ENCODE data around the gene RSRC2. TPM values are rescaled to one million over a fixed set of nuclear protein-coding genes. Genes with fewer than 3 reads are reported as not detected.

The RSRC2 gene
- total RNA-seq, 1 donor from 2014 or later = 101 TPM

GRCh38 chr12:122537021-122537420, 10.3 kb upstream of the RSRC2 start:
- Mint-ChIP-seq H3K27ac (no peak overlapping the region), H3K4me1 (ENCODE audit: low read depth) (peaks cover 6% of the 10 kb centered on the region), H3K4me3 (no peak overlapping the region), H3K9me3 (no peaks in the 10 kb centered on the region), H3K36me3 (ENCODE audit: low read depth) (peaks cover 24% of the 10 kb centered on the region), H3K27me3 (ENCODE audit: insufficient read depth) (no peaks in the 10 kb centered on the region)
- intact Hi-C loops (cut with micrococcal nuclease) = no loop called here
- DNase-seq (ENCODE audit: low spot score) = no peak

GRCh38 chr12:122533856-122534255, 7.1 kb upstream of the RSRC2 start:
- peaks cover 17% of the 10 kb centered on the region for H3K4me1 Mint-ChIP-seq (ENCODE audit: low read depth)
- H3K27me3 Mint-ChIP-seq (ENCODE audit: insufficient read depth) = no peaks in the 10 kb centered on the region
- intact Hi-C loops (cut with micrococcal nuclease) = no loop called here
- no peak overlapping the region for H3K27ac Mint-ChIP-seq
- no peak for DNase-seq (ENCODE audit: low spot score)
- H3K36me3 Mint-ChIP-seq (ENCODE audit: low read depth) = peaks cover 30% of the 10 kb centered on the region
- no peaks in the 10 kb centered on the region for H3K9me3 Mint-ChIP-seq
- H3K4me3 Mint-ChIP-seq = no peak overlapping the region

GRCh38 chr12:122528992-122529391, 2.3 kb upstream of the RSRC2 start:
- H3K9me3 Mint-ChIP-seq = no peaks in the 10 kb centered on the region
- H3K27me3 Mint-ChIP-seq (ENCODE audit: insufficient read depth) = no peaks in the 10 kb centered on the region
- H3K36me3 Mint-ChIP-seq (ENCODE audit: low read depth) = peaks cover 32% of the 10 kb centered on the region
- intact Hi-C loops (cut with micrococcal nuclease) = loop anchor here (5.0 to 10.0 kb wide), 4 partner anchors 203 to 1844 kb away; partner anchors contain the start of genes HCAR1, MLEC, MPHOSPH9 and MTRFR
- DNase-seq (ENCODE audit: low spot score) = no peak
- H3K4me3 Mint-ChIP-seq = no peak overlapping the region
- peaks cover 31% of the 10 kb centered on the region for H3K4me1 Mint-ChIP-seq (ENCODE audit: low read depth)
- no peak overlapping the region for H3K27ac Mint-ChIP-seq

- Mint-ChIP-seq H3K36me3 (ENCODE audit: low read depth) (peaks cover 30% of the 10 kb centered on the region), H3K27me3 (ENCODE audit: insufficient read depth) (no peaks in the 10 kb centered on the region), H3K4me1 (ENCODE audit: low read depth) (peaks cover 35% of the 10 kb centered on the region), H3K27ac (no peak overlapping the region), H3K4me3 (no peak overlapping the region), H3K9me3 (no peaks in the 10 kb centered on the region)
- no peak for DNase-seq (ENCODE audit: low spot score)
- intact Hi-C loops (cut with micrococcal nuclease) = loop anchor here (5.0 to 10.0 kb wide), 4 partner anchors 204 to 1844 kb away; partner anchors contain the start of genes HCAR1, MLEC, MPHOSPH9 and MTRFR
These were observed 1.8 kb upstream of the RSRC2 start for GRCh38 chr12:122528582-122528981.

- peak; percentile 23 for DNase-seq (ENCODE audit: low spot score)
- Mint-ChIP-seq H3K27ac (no peak overlapping the region), H3K4me1 (ENCODE audit: low read depth) (peaks cover 37% of the 10 kb centered on the region), H3K36me3 (ENCODE audit: low read depth) (peaks cover 28% of the 10 kb centered on the region), H3K4me3 (no peak overlapping the region), H3K9me3 (no peaks in the 10 kb centered on the region), H3K27me3 (ENCODE audit: insufficient read depth) (no peaks in the 10 kb centered on the region)
- intact Hi-C loops (cut with micrococcal nuclease) = loop anchor here (1.0 to 10.0 kb wide), 11 partner anchors 26 to 1843 kb away; partner anchors contain the start of genes ABCB9, DENR, DIABLO and HCAR1
These were observed 775 bp upstream of the RSRC2 start for GRCh38 chr12:122527478-122527944.

- H3K27ac Mint-ChIP-seq = peak overlapping the region; percentile 35
- peaks cover 43% of the 10 kb centered on the region for H3K36me3 Mint-ChIP-seq (ENCODE audit: low read depth)
- H3K4me1 Mint-ChIP-seq (ENCODE audit: low read depth) = peaks cover 57% of the 10 kb centered on the region
- no peak for DNase-seq (ENCODE audit: low spot score)
- intact Hi-C loops (cut with micrococcal nuclease) = loop anchor here (10.0 kb wide), 2 partner anchors 711 to 1839 kb away; partner anchors contain the start of genes MLEC, MPHOSPH9 and MTRFR
- H3K9me3 Mint-ChIP-seq = no peaks in the 10 kb centered on the region
- peak overlapping the region; percentile 94 for H3K4me3 Mint-ChIP-seq
- no peaks in the 10 kb centered on the region for H3K27me3 Mint-ChIP-seq (ENCODE audit: insufficient read depth)
These were observed 2.7 kb downstream of the RSRC2 start for GRCh38 chr12:122523846-122524718.

- Mint-ChIP-seq H3K27ac (peak overlapping the region; percentile 15), H3K9me3 (no peaks in the 10 kb centered on the region), H3K4me1 (ENCODE audit: low read depth) (peaks cover 64% of the 10 kb centered on the region), H3K4me3 (peak overlapping the region; percentile 94), H3K36me3 (ENCODE audit: low read depth) (peaks cover 51% of the 10 kb centered on the region), H3K27me3 (ENCODE audit: insufficient read depth) (no peaks in the 10 kb centered on the region)
- intact Hi-C loops (cut with micrococcal nuclease) = loop anchor here (10.0 kb wide), 2 partner anchors 712 to 1838 kb away; partner anchors contain the start of genes MLEC, MPHOSPH9 and MTRFR
- no peak for DNase-seq (ENCODE audit: low spot score)
These were observed 3.5 kb downstream of the RSRC2 start for GRCh38 chr12:122523280-122523679.

- no peak for DNase-seq (ENCODE audit: low spot score)
- H3K4me1 Mint-ChIP-seq (ENCODE audit: low read depth) = peaks cover 79% of the 10 kb centered on the region
- intact Hi-C loops (cut with micrococcal nuclease) = loop anchor here (10.0 kb wide), 2 partner anchors 714 to 1836 kb away; partner anchors contain the start of genes MLEC, MPHOSPH9 and MTRFR
- H3K27ac Mint-ChIP-seq = peak overlapping the region; percentile 80
- H3K27me3 Mint-ChIP-seq (ENCODE audit: insufficient read depth) = no peaks in the 10 kb centered on the region
- peaks cover 73% of the 10 kb centered on the region for H3K36me3 Mint-ChIP-seq (ENCODE audit: low read depth)
- H3K4me3 Mint-ChIP-seq = no peak overlapping the region
- H3K9me3 Mint-ChIP-seq = no peaks in the 10 kb centered on the region
These were observed 6.1 kb downstream of the RSRC2 start for GRCh38 chr12:122520676-122521075.

GRCh38 chr12:122519418-122519817, 7.3 kb downstream of the RSRC2 start:
- no peak for DNase-seq (ENCODE audit: low spot score)
- peaks cover 76% of the 10 kb centered on the region for H3K4me1 Mint-ChIP-seq (ENCODE audit: low read depth)

GRCh38 chr12:122518908-122519307, 7.8 kb downstream of the RSRC2 start:
- H3K4me3 Mint-ChIP-seq = peak overlapping the region; percentile 15
- H3K27me3 Mint-ChIP-seq (ENCODE audit: insufficient read depth) = no peaks in the 10 kb centered on the region
- H3K9me3 Mint-ChIP-seq = no peaks in the 10 kb centered on the region
- peaks cover 73% of the 10 kb centered on the region for H3K36me3 Mint-ChIP-seq (ENCODE audit: low read depth)
- no peak for DNase-seq (ENCODE audit: low spot score)
- H3K4me1 Mint-ChIP-seq (ENCODE audit: low read depth) = peaks cover 71% of the 10 kb centered on the region
- intact Hi-C loops (cut with micrococcal nuclease) = no loop called here
- peak overlapping the region; percentile 18 for H3K27ac Mint-ChIP-seq

More at GRCh38 chr12:122519418-122519817, 7.3 kb downstream of the RSRC2 start:
- Mint-ChIP-seq H3K27me3 (ENCODE audit: insufficient read depth) (no peaks in the 10 kb centered on the region), H3K4me3 (no peak overlapping the region), H3K9me3 (no peaks in the 10 kb centered on the region), H3K36me3 (ENCODE audit: low read depth) (peaks cover 75% of the 10 kb centered on the region), H3K27ac (peak overlapping the region; percentile 72)
- intact Hi-C loops (cut with micrococcal nuclease) = no loop called here

GRCh38 chr12:122517877-122518276, 8.9 kb downstream of the RSRC2 start:
- H3K36me3 Mint-ChIP-seq (ENCODE audit: low read depth) = peaks cover 73% of the 10 kb centered on the region
- no peaks in the 10 kb centered on the region for H3K27me3 Mint-ChIP-seq (ENCODE audit: insufficient read depth)

GRCh38 chr12:122516544-122517361, 10.0 kb downstream of the RSRC2 start:
- no peak overlapping the region for H3K4me3 Mint-ChIP-seq
- no peaks in the 10 kb centered on the region for H3K27me3 Mint-ChIP-seq (ENCODE audit: insufficient read depth)
- H3K4me1 Mint-ChIP-seq (ENCODE audit: low read depth) = peaks cover 53% of the 10 kb centered on the region
- intact Hi-C loops (cut with micrococcal nuclease) = no loop called here
- H3K9me3 Mint-ChIP-seq = no peaks in the 10 kb centered on the region
- peaks cover 71% of the 10 kb centered on the region for H3K36me3 Mint-ChIP-seq (ENCODE audit: low read depth)
- no peak overlapping the region for H3K27ac Mint-ChIP-seq
- DNase-seq (ENCODE audit: low spot score) = no peak

More at GRCh38 chr12:122517877-122518276, 8.9 kb downstream of the RSRC2 start:
- no peak for DNase-seq (ENCODE audit: low spot score)
- Mint-ChIP-seq H3K27ac (no peak overlapping the region), H3K4me1 (ENCODE audit: low read depth) (peaks cover 61% of the 10 kb centered on the region), H3K4me3 (no peak overlapping the region), H3K9me3 (no peaks in the 10 kb centered on the region)
- intact Hi-C loops (cut with micrococcal nuclease) = no loop called here

Data from activated T-helper 1 cell treated with anti-CD3 and anti-CD28 coated beads, Interleukin-12 subunit alpha, Interleukin-12 subunit beta, Interleukin-2, Interleukin-4 antibody, amounts not matched to agents 30 ng/mL and 10 ng/mL and 1 ng/mL, durations not matched to agents 14 hours and 24 hours and 36 hours (primary cell).